ENCODE results near the gene PPP6R3.
"Not testable (repeated sequence)": the region's sequence is repeated elsewhere in the genome, so short reads cannot be mapped to it uniquely, and the experiment has no call there.

The PPP6R3 gene

DNA sequence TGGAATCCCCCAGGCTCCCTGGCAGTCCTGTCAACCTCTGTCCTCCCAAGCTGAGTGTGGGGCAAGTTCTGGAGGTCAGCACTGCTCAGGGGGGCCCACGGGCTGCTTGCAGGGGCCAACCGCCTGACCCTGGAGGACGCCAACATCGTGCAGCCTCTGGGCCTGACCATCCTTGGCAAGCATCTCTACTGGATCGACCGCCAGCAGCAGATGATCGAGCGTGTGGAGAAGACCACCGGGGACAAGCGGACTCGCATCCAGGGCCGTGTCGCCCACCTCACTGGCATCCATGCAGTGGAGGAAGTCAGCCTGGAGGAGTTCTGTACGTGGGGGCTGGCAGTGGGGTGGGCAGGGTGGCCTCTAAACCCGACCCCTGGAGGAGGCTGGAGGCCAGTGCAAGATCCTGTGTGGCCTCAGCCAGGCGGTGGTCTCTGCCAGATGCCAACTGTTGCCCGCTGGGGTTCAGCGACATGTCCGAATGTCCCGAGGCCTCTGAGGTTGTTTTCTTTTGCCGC, 34.6 kb upstream of the PPP6R3 start:
- H3K4me3 ChIP-seq (replicated peaks in 1 of 2; ENCODE audit: low read depth in 2 of 2, low read length in 2 of 2): no peak overlapping the region
- no peak for DNase-seq (ENCODE audit: low read depth in 2 of 2)
- TF ChIP-seq CTCF (IDR thresholded peaks at IDR 0.05; ENCODE audit: low read depth, low read length): no peak

- DNase-seq (ENCODE audit: low read depth in 2 of 2): no peak
- TF ChIP-seq CTCF (IDR thresholded peaks at IDR 0.05; ENCODE audit: low read depth, low read length): no peak
- no peak overlapping the region for H3K4me3 ChIP-seq (replicated peaks in 1 of 2; ENCODE audit: low read depth in 2 of 2, low read length in 2 of 2)
Observed at GRCh38 chr11:68429661-68430060, 30.9 kb upstream of the PPP6R3 start.

GRCh38 chr11:68430384-68430783, 30.2 kb upstream of the PPP6R3 start:
- TF ChIP-seq CTCF (IDR thresholded peaks at IDR 0.05; ENCODE audit: low read depth, low read length): no peak
- H3K4me3 ChIP-seq (replicated peaks in 1 of 2; ENCODE audit: low read depth in 2 of 2, low read length in 2 of 2): no peak overlapping the region
- DNase-seq (ENCODE audit: low read depth in 2 of 2): no peak

- H3K4me3 ChIP-seq (replicated peaks in 1 of 2; ENCODE audit: low read depth in 2 of 2, low read length in 2 of 2): no peak overlapping the region
- TF ChIP-seq CTCF (IDR thresholded peaks at IDR 0.05; ENCODE audit: low read depth, low read length): no peak
- DNase-seq (ENCODE audit: low read depth in 2 of 2): no peak
Observed at GRCh38 chr11:68430801-68431200, 29.8 kb upstream of the PPP6R3 start.

GRCh38 chr11:68431984-68432645, 28.4 kb upstream of the PPP6R3 start:
- no peak for DNase-seq (ENCODE audit: low read depth in 2 of 2)
- H3K4me3 ChIP-seq (replicated peaks in 1 of 2; ENCODE audit: low read depth in 2 of 2, low read length in 2 of 2): no peak overlapping the region
- TF ChIP-seq CTCF (IDR thresholded peaks at IDR 0.05; ENCODE audit: low read depth, low read length): no peak

GRCh38 chr11:68432874-68433273, 27.7 kb upstream of the PPP6R3 start:
- DNase-seq (ENCODE audit: low read depth in 2 of 2): no peak
- H3K4me3 ChIP-seq (replicated peaks in 1 of 2; ENCODE audit: low read depth in 2 of 2, low read length in 2 of 2): no peak overlapping the region
- no peak for TF ChIP-seq CTCF (IDR thresholded peaks at IDR 0.05; ENCODE audit: low read depth, low read length)

- no peak overlapping the region for H3K4me3 ChIP-seq (replicated peaks in 1 of 2; ENCODE audit: low read depth in 2 of 2, low read length in 2 of 2)
- no peak for DNase-seq (ENCODE audit: low read depth in 2 of 2)
- no peak for TF ChIP-seq CTCF (IDR thresholded peaks at IDR 0.05; ENCODE audit: low read depth, low read length)
Observed at GRCh38 chr11:68433541-68433940, 27.0 kb upstream of the PPP6R3 start.

- H3K4me3 ChIP-seq (replicated peaks in 1 of 2; ENCODE audit: low read depth in 2 of 2, low read length in 2 of 2): not testable (repeated sequence)
Observed at GRCh38 chr11:68434159-68434558, 26.4 kb upstream of the PPP6R3 start.

More at GRCh38 chr11:68434159-68434558, 26.4 kb upstream of the PPP6R3 start:
- DNase-seq (ENCODE audit: low read depth in 2 of 2): not testable (repeated sequence)
